Measurements from ENCODE around the gene CALHM1.
A peak's percentile ranks its signal among the peaks of the same experiment; 100 is the strongest.
"Not testable (repeated sequence)": the region's sequence is repeated elsewhere in the genome, so short reads cannot be mapped to it uniquely, and the experiment has no call there.

Gene CALHM1

GRCh38 chr10:103486635-103487409, 28.1 kb upstream of the CALHM1 start:
- not testable (repeated sequence) for DNase-seq

- DNase-seq: peak; percentile 88
Measured at GRCh38 chr10:103481974-103482531, 23.4 kb upstream of the CALHM1 start.

GRCh38 chr10:103480521-103480920, 21.8 kb upstream of the CALHM1 start:
- no peak for DNase-seq

- no peak for DNase-seq
Measured at GRCh38 chr10:103479135-103479534, 20.4 kb upstream of the CALHM1 start, which contains the start of gene CALHM3. CALHM3 (minus strand) TSS chr10:103479240; CDS start chr10:103479032, 208 bp downstream.

- DNase-seq: no peak
Measured at GRCh38 chr10:103478671-103479070, 20.0 kb upstream of the CALHM1 start.

GRCh38 chr10:103476046-103476768, 17.5 kb upstream of the CALHM1 start:
- DNase-seq: peak; percentile 57

- DNase-seq: no peak
Measured at GRCh38 chr10:103475437-103475836, 16.7 kb upstream of the CALHM1 start.

GRCh38 chr10:103474077-103474476, 15.4 kb upstream of the CALHM1 start:
- no peak for DNase-seq

- no peak for DNase-seq
Measured at GRCh38 chr10:103473261-103473671, 14.6 kb upstream of the CALHM1 start.

GRCh38 chr10:103472005-103472404, 13.3 kb upstream of the CALHM1 start:
- DNase-seq: no peak

GRCh38 chr10:103470761-103471653, 12.3 kb upstream of the CALHM1 start:
- peak; percentile 81 for DNase-seq

- no peak for DNase-seq
Measured at GRCh38 chr10:103469201-103469600, 10.5 kb upstream of the CALHM1 start.

- DNase-seq: no peak
Measured at GRCh38 chr10:103467406-103467805, 8.7 kb upstream of the CALHM1 start.

GRCh38 chr10:103466734-103467133, 8.0 kb upstream of the CALHM1 start:
- no peak for DNase-seq

GRCh38 chr10:103465411-103466179, 6.9 kb upstream of the CALHM1 start:
- no peak for DNase-seq

GRCh38 chr10:103463499-103463898, 4.8 kb upstream of the CALHM1 start:
- DNase-seq: no peak

- DNase-seq: no peak
Measured at GRCh38 chr10:103459615-103460014, 915 bp upstream of the CALHM1 start.

GRCh38 chr10:103457896-103458583, 660 bp downstream of the CALHM1 start:
- no peak for DNase-seq

- no peak for DNase-seq
Measured at GRCh38 chr10:103457176-103457712, 1.5 kb downstream of the CALHM1 start.

GRCh38 chr10:103456074-103456660, 2.5 kb downstream of the CALHM1 start:
- no peak for DNase-seq

GRCh38 chr10:103455235-103455634, 3.5 kb downstream of the CALHM1 start:
- DNase-seq: no peak
